ENCODE measurements around the gene ZNF675. TPM values are rescaled to one million over a fixed set of nuclear protein-coding genes. Genes with fewer than 3 reads are reported as not detected.
A peak's percentile ranks its signal among the peaks of the same experiment; 100 is the strongest.
"Not testable (repeated sequence)": the region's sequence is repeated elsewhere in the genome, so short reads cannot be mapped to it uniquely, and the experiment has no call there.

The ZNF675 gene
- 4.2 TPM in 2 replicates for polyA plus RNA-seq (2011; rRNA removed)
- 1.7 and 3.0 TPM in 2 replicates for polyA minus RNA-seq (2011; rRNA and poly(A)+ RNA removed)

DNA sequence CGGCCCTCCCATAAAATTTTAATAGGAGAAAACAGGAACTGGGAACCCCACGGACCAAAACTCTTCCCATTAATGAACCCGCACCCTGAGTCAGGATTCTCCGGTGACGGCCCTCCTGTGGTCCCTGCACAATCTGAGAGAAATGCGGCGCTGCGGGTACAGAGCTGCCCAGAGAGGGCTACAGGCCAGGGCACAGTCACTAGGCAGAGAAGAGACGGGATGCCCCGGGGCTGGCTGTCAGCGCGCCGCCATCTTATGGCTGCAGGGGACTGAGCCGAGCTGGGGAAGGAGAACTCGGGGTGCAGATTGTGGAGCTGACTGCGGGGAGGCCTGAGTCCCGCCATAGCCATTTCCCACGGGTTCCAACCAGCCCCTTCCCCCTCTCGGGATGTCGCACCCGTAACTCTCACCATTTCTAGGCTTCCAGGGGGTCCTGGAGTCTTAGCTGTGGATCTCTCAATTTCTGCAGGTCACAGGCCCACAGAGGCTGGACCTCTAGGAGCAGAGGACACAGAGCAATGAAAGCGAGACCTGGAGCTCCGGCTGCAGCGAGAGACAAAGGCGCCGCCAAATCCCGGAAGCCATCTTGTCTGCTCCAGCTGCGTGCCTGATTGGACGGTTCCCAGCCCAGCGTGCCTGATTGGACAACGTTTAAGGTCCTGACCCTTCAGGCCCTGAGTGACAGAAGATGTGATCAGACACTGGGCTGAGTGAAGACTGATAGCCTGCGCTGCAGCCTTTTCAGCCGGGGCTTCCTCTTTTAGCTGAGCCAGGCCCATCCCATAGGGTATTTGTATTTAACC, at the start of gene ZNF675:
ZNF675 (minus strand) TSS at position 592 of the 803 bp plus-strand sequence; CDS start at position 413, 179 bp downstream.
- Histone ChIP-seq H3K4me3 (ENCODE audit: low read depth, low read length) (peak within 1 kb of the TSS; percentile 88), H3K36me3 (ENCODE audit: control insufficient read depth, insufficient read depth, low read length) (no peaks in the 10 kb centered on the region), H3K27me3 (ENCODE audit: control insufficient read depth, insufficient read depth, low read length) (no peaks in the 10 kb centered on the region)
- TF ChIP-seq, protein P1, sequence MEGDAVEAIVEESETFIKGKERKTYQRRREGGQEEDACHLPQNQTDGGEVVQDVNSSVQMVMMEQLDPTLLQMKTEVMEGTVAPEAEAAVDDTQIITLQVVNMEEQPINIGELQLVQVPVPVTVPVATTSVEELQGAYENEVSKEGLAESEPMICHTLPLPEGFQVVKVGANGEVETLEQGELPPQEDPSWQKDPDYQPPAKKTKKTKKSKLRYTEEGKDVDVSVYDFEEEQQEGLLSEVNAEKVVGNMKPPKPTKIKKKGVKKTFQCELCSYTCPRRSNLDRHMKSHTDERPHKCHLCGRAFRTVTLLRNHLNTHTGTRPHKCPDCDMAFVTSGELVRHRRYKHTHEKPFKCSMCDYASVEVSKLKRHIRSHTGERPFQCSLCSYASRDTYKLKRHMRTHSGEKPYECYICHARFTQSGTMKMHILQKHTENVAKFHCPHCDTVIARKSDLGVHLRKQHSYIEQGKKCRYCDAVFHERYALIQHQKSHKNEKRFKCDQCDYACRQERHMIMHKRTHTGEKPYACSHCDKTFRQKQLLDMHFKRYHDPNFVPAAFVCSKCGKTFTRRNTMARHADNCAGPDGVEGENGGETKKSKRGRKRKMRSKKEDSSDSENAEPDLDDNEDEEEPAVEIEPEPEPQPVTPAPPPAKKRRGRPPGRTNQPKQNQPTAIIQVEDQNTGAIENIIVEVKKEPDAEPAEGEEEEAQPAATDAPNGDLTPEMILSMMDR (IDR thresholded peaks at IDR 0.05; ENCODE audit: insufficient read depth, low read depth, low read length), result no peak
- CTCF ChIA-PET, result no interaction called here
- POLR2A ChIA-PET, result no interaction called here
- peak; percentile 63 for DNase-seq (ENCODE audit: low read depth)

DNA sequence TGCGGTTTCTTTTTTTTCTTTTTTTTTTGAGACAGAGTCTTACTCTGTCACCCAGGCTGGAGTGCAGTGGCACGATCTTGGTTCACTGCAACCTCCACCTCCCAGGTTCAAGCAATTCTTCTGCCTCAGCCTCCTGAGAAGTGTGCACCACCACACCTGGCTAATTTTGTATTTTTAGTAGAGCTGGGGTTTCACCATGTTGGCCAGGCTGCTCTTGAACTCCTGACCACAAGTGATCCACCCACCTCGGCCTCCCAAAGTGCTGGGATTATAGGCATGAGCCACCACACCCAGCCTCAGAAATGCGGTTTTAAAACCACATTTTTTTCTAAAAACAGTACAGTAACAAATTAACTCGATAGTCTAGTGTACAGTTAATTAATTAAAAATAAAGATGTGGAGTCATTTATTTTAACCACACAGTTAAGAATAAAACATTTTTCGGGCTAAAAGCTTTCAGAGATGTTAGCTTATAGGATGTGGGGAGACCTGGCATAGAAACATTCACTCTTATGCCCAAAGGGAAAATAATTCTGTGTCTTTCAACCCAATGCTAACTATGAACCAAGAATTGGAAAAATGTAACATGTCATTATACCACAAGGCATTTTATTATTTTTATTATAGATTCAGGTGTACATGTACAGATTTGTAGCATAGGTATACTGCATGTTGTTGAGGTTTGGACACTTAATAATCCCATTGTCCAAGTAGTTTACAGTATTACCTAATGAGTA, 43.9 kb upstream of the ZNF675 start:
- H3K4me3 ChIP-seq (ENCODE audit: low read depth, low read length); CTCF ChIA-PET; H3K27me3 ChIP-seq (ENCODE audit: control insufficient read depth, insufficient read depth, low read length); POLR2A ChIA-PET; H3K36me3 ChIP-seq (ENCODE audit: control insufficient read depth, insufficient read depth, low read length); DNase-seq (ENCODE audit: low read depth): not testable (repeated sequence)

DNA sequence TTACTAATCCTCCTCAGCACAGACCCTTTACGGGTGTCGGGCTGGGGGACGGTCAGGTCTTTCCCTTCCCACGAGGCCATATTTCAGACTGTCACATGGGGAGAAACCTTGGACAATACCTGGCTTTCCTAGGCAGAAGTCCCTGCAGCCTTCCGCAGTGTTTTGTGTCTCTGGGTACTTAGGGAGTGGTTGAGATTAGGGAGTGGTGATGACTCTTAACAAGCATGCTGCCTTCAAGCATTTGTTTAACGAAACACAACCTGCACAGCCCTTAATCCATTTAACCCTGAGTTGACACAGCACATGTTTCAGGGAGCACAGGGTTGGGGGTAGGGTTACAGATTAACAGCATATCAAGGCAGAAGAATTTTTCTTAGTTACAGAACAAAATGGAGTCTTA, 37.1 kb upstream of the ZNF675 start:
- POLR2A ChIA-PET; DNase-seq (ENCODE audit: low read depth); H3K4me3 ChIP-seq (ENCODE audit: low read depth, low read length); CTCF ChIA-PET; H3K36me3 ChIP-seq (ENCODE audit: control insufficient read depth, insufficient read depth, low read length); H3K27me3 ChIP-seq (ENCODE audit: control insufficient read depth, insufficient read depth, low read length): not testable (repeated sequence)

DNA sequence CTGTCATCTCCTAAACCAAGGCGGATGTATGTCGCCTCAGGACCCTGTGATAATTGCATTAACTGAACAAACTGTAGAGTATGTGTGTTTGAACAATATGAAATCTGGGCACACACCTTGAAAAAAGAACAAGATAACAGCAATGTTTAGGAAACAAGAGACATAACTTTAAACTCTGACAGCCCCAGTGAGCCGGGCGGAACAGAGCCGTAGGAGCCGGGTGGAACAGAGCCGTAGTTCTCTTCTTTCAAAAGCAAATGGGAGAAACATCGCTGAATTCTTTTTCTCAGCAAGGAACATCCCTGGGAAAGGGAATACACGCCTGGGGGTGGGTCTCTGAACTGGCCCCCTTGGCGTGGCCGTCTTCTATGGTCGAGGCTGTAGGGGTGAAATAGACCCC, 31.8 kb upstream of the ZNF675 start:
- TF ChIP-seq, protein P1 (IDR thresholded peaks at IDR 0.05; ENCODE audit: insufficient read depth, low read depth, low read length), result no peak
- Histone ChIP-seq H3K4me3 (ENCODE audit: low read depth, low read length) (no peak overlapping the region), H3K27me3 (ENCODE audit: control insufficient read depth, insufficient read depth, low read length) (no peaks in the 10 kb centered on the region), H3K36me3 (ENCODE audit: control insufficient read depth, insufficient read depth, low read length) (no peaks in the 10 kb centered on the region)
- ChIA-PET CTCF (no interaction called here), POLR2A (no interaction called here)
- DNase-seq (ENCODE audit: low read depth), result no peak

DNA sequence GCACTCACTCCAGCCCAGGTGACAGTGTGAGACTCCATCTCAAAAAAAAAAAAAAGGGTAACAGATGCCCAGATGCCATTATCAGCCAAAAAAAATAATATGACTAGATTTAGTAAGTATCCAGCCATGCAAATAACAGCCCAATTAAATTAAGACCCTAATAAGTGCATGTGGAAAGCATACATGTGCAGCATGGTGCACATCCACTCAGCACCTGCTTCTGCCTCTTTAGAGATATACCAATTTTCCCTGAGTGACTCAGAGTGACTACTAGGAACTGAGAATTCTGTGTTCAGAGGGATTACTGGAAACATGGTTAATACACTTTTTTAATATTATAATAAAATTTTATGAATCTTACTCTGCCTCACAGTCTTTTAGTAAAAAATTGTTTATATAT, 29.8 kb upstream of the ZNF675 start:
- TF ChIP-seq, protein P1 (IDR thresholded peaks at IDR 0.05; ENCODE audit: insufficient read depth, low read depth, low read length), result no peak
- Histone ChIP-seq H3K36me3 (ENCODE audit: control insufficient read depth, insufficient read depth, low read length) (no peaks in the 10 kb centered on the region), H3K4me3 (ENCODE audit: low read depth, low read length) (no peak overlapping the region), H3K27me3 (ENCODE audit: control insufficient read depth, insufficient read depth, low read length) (no peaks in the 10 kb centered on the region)
- CTCF ChIA-PET, result no interaction called here
- DNase-seq (ENCODE audit: low read depth), result no peak
- POLR2A ChIA-PET, result no interaction called here

DNA sequence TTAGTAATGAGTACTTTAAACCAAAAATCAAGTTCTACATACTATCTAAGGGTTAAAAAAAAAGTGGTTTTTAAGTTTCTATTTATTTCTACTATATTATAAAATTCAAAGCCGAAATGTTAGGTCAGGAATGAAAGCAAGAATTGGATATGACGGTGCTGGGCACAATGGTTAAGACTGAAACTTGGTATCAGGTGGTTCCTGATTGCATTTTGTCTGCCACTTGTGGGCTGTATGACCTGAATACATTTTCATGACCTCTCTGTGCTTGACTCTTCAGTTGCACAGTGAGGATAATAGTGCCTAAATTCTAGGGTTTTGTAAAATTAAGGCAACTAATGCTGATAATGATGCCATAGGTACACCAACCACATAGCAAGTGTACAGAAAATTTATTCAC, 22.3 kb upstream of the ZNF675 start:
- no peaks in the 10 kb centered on the region for H3K36me3 ChIP-seq (ENCODE audit: control insufficient read depth, insufficient read depth, low read length)
- CTCF ChIA-PET, result no interaction called here
- POLR2A ChIA-PET, result no interaction called here
- H3K27me3 ChIP-seq (ENCODE audit: control insufficient read depth, insufficient read depth, low read length), result no peaks in the 10 kb centered on the region
- TF ChIP-seq, protein P1 (IDR thresholded peaks at IDR 0.05; ENCODE audit: insufficient read depth, low read depth, low read length), result no peak
- no peak overlapping the region for H3K4me3 ChIP-seq (ENCODE audit: low read depth, low read length)
- no peak for DNase-seq (ENCODE audit: low read depth)
